ENCODE results near the gene ISY1. TPM values are rescaled to one million over a fixed set of nuclear protein-coding genes. Genes with fewer than 3 reads are reported as not detected.
"Not testable (repeated sequence)": the region's sequence is repeated elsewhere in the genome, so short reads cannot be mapped to it uniquely, and the experiment has no call there.

Gene ISY1
- total and polyA plus RNA-seq, 2 donors, result 32.6 to 34.8 TPM

DNA sequence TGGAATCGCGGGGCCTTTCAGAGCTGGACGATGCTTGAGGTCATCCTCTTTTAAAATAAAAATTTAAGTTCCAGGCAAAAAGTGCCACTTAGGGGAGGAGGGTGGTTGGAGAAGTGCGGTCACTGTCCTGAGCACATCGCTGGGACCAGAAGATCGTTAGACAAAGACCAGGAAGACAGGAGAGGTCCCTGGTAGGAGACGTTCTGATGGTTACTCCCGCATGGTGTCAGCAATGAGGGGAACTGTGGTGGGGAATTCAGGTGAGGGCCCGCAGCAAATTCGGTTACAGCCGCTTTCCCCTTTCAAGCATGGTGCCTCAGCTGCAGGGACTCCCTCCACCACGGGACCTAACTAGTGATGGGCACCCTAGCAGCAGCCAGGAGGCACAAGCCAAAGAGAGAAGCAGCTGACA lies 1.0 kb upstream of the ISY1 start:
- DNase-seq (ENCODE audit: low read depth in 6 of 9, low spot score in 9 of 9), result peak in 3 of 9 donors; percentile 13 to 36 (median 17)

DNA sequence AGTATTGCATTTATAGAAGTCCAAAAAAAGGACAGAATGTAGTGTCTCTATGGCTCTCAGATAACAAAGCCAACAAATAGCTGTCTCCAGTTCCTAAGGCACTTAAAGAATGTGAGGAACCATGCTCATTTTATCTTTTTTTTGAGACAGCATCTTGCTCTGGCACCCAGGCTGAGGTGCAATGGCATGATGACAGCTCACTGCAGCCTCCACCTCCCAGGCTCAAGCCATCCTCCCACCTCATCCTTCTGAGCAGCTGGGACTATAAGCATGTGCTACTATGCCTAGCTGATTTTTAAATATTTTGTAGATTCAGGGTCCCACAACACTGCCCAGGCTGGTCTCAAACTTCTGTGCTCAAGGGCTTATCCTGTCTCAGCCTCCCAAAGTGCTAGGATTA lies 16.1 kb downstream of the ISY1 start:
- Histone ChIP-seq H3K27me3 (ENCODE audit: control insufficient read depth in 2 of 2, insufficient read depth in 1 of 2, low read length in 1 of 2) (no peaks in the 10 kb centered on the region), H3K36me3 (ENCODE audit: control insufficient read depth in 2 of 2, insufficient read depth in 2 of 2, low read length in 1 of 2) (peaks cover 37 to 64% of the 10 kb centered on the region in 2 donors), H3K27ac (ENCODE audit: low read depth in 1 of 2, low read length in 1 of 2) (no peak overlapping the region), H3K9me3 (ENCODE audit: control insufficient read depth in 2 of 2, insufficient read depth in 1 of 2, low read length in 1 of 2) (no peaks in the 10 kb centered on the region), H3K4me3 (ENCODE audit: low read length in 2 of 2) (no peak overlapping the region), H3K4me1 (ENCODE audit: control insufficient read depth in 2 of 2, insufficient read depth in 2 of 2, low read length in 2 of 2) (no peaks in the 10 kb centered on the region)
- DNase-seq (ENCODE audit: low read depth in 6 of 9, low spot score in 9 of 9), result no peak

More for the DNA sequence above, 1.0 kb upstream of the ISY1 start:
- Histone ChIP-seq H3K4me3 (ENCODE audit: low read length in 2 of 2) (peak overlapping the region; percentile 87 to 95), H3K27ac (ENCODE audit: low read depth in 1 of 2, low read length in 1 of 2) (peak overlapping the region; percentile 95 to 98), H3K36me3 (ENCODE audit: control insufficient read depth in 2 of 2, insufficient read depth in 2 of 2, low read length in 1 of 2) (peaks cover 24 to 40% of the 10 kb centered on the region in 2 donors), H3K27me3 (ENCODE audit: control insufficient read depth in 2 of 2, insufficient read depth in 1 of 2, low read length in 1 of 2) (no peaks in the 10 kb centered on the region), H3K4me1 (ENCODE audit: control insufficient read depth in 2 of 2, insufficient read depth in 2 of 2, low read length in 2 of 2) (peaks cover 13 to 17% of the 10 kb centered on the region in 2 donors), H3K9me3 (ENCODE audit: control insufficient read depth in 2 of 2, insufficient read depth in 1 of 2, low read length in 1 of 2) (no peaks in the 10 kb centered on the region)
- WGBS, result 3% methylated on average over 12 of the region's 12 CpGs

DNA sequence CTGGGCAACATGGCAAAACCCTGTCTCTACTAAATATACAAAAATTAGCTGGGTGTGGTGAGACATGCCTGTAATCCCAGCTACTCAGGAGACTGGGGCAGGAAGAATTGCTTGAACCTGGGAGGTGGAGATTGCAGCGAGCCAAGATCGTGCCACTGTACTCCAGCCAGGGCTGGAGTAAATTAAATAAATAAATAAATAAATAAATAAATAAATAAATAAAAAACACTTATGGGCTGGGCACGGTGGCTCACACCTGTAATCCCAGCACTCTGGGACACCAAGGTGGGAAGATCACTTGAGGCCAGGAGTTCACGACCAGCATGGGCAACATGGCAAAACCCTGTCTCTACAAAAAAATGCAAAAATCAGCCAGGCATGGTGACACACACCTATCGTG lies 19.9 kb downstream of the ISY1 start:
- H3K9me3 ChIP-seq (ENCODE audit: control insufficient read depth in 2 of 2, insufficient read depth in 1 of 2, low read length in 1 of 2); H3K4me3 ChIP-seq (ENCODE audit: low read length in 2 of 2); DNase-seq (ENCODE audit: low read depth in 6 of 9, low spot score in 9 of 9); H3K27ac ChIP-seq (ENCODE audit: low read depth in 1 of 2, low read length in 1 of 2); H3K4me1 ChIP-seq (ENCODE audit: control insufficient read depth in 2 of 2, insufficient read depth in 2 of 2, low read length in 2 of 2); H3K27me3 ChIP-seq (ENCODE audit: control insufficient read depth in 2 of 2, insufficient read depth in 1 of 2, low read length in 1 of 2): not testable (repeated sequence)
- WGBS, result 98% methylated on average over 5 of the region's 5 CpGs
- peaks cover 45 to 65% of the 10 kb centered on the region in 2 donors for H3K36me3 ChIP-seq (ENCODE audit: control insufficient read depth in 2 of 2, insufficient read depth in 2 of 2, low read length in 1 of 2)

DNA sequence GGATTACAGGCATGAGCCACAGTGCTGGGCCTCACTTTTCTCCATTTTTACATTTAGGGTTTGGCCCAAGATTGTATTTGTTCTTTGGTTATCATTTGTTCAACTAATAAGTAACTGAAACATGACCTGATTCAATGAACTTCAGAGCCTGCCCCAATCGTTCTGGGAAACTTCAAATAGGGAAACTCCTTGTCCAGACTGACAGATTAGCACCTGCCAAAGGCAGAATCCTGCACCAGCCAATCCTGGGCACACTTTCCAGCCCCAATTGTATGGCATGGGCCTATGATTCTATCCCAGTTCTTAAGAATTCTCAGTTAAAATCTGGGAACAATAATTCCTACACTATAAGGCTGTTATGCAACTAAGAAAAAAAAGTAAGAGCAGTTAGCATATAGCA lies 21.0 kb downstream of the ISY1 start:
- H3K4me1 ChIP-seq (ENCODE audit: control insufficient read depth in 2 of 2, insufficient read depth in 2 of 2, low read length in 2 of 2), result no peaks in the 10 kb centered on the region
- H3K27ac ChIP-seq (ENCODE audit: low read depth in 1 of 2, low read length in 1 of 2), result no peak overlapping the region
- no peaks in the 10 kb centered on the region for H3K9me3 ChIP-seq (ENCODE audit: control insufficient read depth in 2 of 2, insufficient read depth in 1 of 2, low read length in 1 of 2)
- WGBS, result 88% methylated on average over 1 of the region's 1 CpG
- H3K4me3 ChIP-seq (ENCODE audit: low read length in 2 of 2), result no peak overlapping the region
- peaks cover 42 to 62% of the 10 kb centered on the region in 2 donors for H3K36me3 ChIP-seq (ENCODE audit: control insufficient read depth in 2 of 2, insufficient read depth in 2 of 2, low read length in 1 of 2)
- no peaks in the 10 kb centered on the region for H3K27me3 ChIP-seq (ENCODE audit: control insufficient read depth in 2 of 2, insufficient read depth in 1 of 2, low read length in 1 of 2)
- no peak for DNase-seq (ENCODE audit: low read depth in 6 of 9, low spot score in 9 of 9)

DNA sequence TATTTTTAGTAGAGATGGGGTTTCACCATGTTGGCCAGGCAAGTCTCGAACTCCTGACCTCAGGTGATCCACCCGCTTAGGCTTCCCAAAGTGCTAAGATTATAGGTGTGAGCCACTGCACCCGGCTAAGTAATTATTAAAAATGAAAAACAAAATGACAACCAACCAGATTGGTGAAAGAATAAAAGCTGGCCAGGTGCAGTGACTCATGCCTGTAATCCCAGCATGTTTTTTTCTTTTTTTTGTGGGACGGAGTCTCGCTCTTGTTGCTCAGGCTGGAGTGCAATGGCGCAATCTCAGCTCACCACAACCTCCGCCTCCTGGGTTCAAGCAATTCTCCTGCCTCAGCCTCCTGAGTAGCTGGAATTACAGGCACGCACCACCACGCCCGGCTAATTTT lies 24.6 kb downstream of the ISY1 start:
- H3K4me3 ChIP-seq (ENCODE audit: low read length in 2 of 2); H3K27me3 ChIP-seq (ENCODE audit: control insufficient read depth in 2 of 2, insufficient read depth in 1 of 2, low read length in 1 of 2); H3K9me3 ChIP-seq (ENCODE audit: control insufficient read depth in 2 of 2, insufficient read depth in 1 of 2, low read length in 1 of 2); H3K27ac ChIP-seq (ENCODE audit: low read depth in 1 of 2, low read length in 1 of 2); H3K4me1 ChIP-seq (ENCODE audit: control insufficient read depth in 2 of 2, insufficient read depth in 2 of 2, low read length in 2 of 2); DNase-seq (ENCODE audit: low read depth in 6 of 9, low spot score in 9 of 9): not testable (repeated sequence)
- peaks cover 65 to 76% of the 10 kb centered on the region in 2 donors for H3K36me3 ChIP-seq (ENCODE audit: control insufficient read depth in 2 of 2, insufficient read depth in 2 of 2, low read length in 1 of 2)
- 99% methylated on average over 10 of the region's 10 CpGs for WGBS

DNA sequence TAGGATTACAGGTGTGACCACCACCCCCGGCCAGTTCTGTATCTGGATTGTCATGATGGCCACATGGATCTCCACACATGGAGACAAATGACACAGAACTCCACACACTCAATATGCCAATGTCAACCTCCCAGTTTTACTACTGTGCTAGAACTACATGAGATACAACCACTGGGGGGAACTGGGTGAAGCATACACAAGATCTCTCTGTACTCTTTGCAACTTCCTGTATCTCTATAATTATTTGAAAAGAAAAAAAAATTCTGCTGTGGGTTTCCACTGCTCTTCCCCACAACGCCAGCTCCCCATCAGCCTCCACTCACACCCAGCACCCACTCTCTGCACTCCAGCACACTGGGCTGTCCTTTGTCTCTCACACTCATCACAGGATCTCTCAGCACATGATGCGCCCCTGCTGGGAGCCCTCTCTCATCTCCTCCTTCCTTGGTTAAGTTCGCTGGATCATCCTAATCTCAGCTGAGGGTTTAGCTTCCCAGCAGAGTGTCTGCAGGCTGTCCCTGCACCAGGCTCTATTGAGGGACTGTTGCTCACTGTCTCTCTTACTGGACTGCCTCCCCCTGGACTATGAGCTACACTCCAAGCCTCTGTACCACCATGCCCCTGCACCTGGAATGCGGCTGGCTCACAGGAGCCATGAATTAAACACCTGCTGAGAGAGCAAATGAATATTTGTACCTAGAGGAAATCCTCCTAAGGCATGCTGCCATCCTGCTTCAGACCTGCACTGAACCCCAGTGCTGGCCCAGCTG lies 28.6 kb downstream of the ISY1 start:
- peaks cover 79 to 88% of the 10 kb centered on the region in 2 donors for H3K36me3 ChIP-seq (ENCODE audit: control insufficient read depth in 2 of 2, insufficient read depth in 2 of 2, low read length in 1 of 2)
- no peaks in the 10 kb centered on the region for H3K9me3 ChIP-seq (ENCODE audit: control insufficient read depth in 2 of 2, insufficient read depth in 1 of 2, low read length in 1 of 2)
- WGBS, result 96% methylated on average over 5 of the region's 5 CpGs
- H3K4me3 ChIP-seq (ENCODE audit: low read length in 2 of 2), result no peak overlapping the region
- no peaks in the 10 kb centered on the region for H3K4me1 ChIP-seq (ENCODE audit: control insufficient read depth in 2 of 2, insufficient read depth in 2 of 2, low read length in 2 of 2)
- DNase-seq (ENCODE audit: low read depth in 6 of 9, low spot score in 9 of 9), result no peak
- H3K27me3 ChIP-seq (ENCODE audit: control insufficient read depth in 2 of 2, insufficient read depth in 1 of 2, low read length in 1 of 2), result no peaks in the 10 kb centered on the region
- no peak overlapping the region for H3K27ac ChIP-seq (ENCODE audit: low read depth in 1 of 2, low read length in 1 of 2)

DNA sequence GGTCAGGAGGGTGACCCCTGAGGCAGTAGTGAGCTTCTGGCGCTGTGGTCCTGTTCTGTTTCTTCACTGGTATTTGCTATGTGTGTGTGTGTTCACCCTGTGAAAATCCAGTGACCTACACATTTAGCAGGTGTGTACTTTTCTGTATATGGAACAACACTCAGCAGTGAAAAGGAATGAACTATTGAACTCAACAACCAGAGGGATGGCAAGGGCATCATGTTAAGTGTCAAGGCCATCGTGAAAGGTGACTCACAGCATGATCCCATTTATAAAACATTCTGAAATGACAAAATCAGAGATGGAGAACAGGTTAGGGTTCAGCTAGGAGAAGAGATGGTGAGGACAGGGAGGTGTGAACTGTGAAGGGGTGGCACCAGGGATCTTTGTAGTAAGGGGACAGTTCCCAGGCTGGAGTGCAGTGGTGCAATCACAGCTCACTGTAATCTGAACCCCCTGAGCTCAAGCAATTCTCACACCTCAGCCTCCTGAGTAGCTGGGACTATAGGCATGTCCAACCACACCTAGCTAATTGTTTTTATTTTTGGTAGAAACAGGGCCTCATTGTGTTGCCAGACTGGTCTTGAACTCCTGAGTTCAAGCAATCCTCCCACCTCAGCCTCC lies 29.3 kb downstream of the ISY1 start:
- Histone ChIP-seq H3K27me3 (ENCODE audit: control insufficient read depth in 2 of 2, insufficient read depth in 1 of 2, low read length in 1 of 2) (no peaks in the 10 kb centered on the region), H3K36me3 (ENCODE audit: control insufficient read depth in 2 of 2, insufficient read depth in 2 of 2, low read length in 1 of 2) (peaks cover 84 to 85% of the 10 kb centered on the region in 2 donors), H3K27ac (ENCODE audit: low read depth in 1 of 2, low read length in 1 of 2) (no peak overlapping the region), H3K4me1 (ENCODE audit: control insufficient read depth in 2 of 2, insufficient read depth in 2 of 2, low read length in 2 of 2) (no peaks in the 10 kb centered on the region), H3K9me3 (ENCODE audit: control insufficient read depth in 2 of 2, insufficient read depth in 1 of 2, low read length in 1 of 2) (no peaks in the 10 kb centered on the region), H3K4me3 (ENCODE audit: low read length in 2 of 2) (no peak overlapping the region)
- WGBS, result 96% methylated on average over 2 of the region's 2 CpGs
- no peak for DNase-seq (ENCODE audit: low read depth in 6 of 9, low spot score in 9 of 9)

DNA sequence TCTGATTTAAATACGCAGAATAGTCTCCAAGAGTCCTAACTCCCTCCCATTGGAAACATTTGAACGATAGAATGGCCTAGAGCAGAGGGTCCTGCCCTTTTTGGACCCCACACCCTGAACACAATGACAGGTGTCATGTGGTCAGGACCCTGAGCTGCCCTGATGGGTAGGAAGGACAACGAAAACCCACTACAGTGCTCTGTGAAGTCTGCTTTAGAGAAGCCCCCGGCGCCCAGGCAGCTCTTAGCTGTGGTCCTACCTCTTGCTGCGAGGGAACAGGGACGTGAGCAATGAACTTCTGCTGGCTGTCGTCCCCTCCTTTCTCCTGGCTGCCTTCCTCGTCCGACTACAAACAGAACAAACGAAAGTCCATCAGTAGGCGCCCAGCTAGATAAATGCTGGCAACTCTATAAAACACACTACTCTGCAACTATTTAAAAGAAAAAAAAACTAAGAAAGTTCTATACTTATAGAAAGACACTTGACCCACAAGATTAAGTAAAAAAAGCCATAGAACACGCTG lies 30.5 kb downstream of the ISY1 start:
- 99% methylated on average over 13 of the region's 13 CpGs for WGBS
- Histone ChIP-seq H3K9me3 (ENCODE audit: control insufficient read depth in 2 of 2, insufficient read depth in 1 of 2, low read length in 1 of 2) (no peaks in the 10 kb centered on the region), H3K27me3 (ENCODE audit: control insufficient read depth in 2 of 2, insufficient read depth in 1 of 2, low read length in 1 of 2) (no peaks in the 10 kb centered on the region), H3K4me3 (ENCODE audit: low read length in 2 of 2) (no peak overlapping the region), H3K4me1 (ENCODE audit: control insufficient read depth in 2 of 2, insufficient read depth in 2 of 2, low read length in 2 of 2) (no peaks in the 10 kb centered on the region), H3K36me3 (ENCODE audit: control insufficient read depth in 2 of 2, insufficient read depth in 2 of 2, low read length in 1 of 2) (peaks cover 78 to 89% of the 10 kb centered on the region in 2 donors), H3K27ac (ENCODE audit: low read depth in 1 of 2, low read length in 1 of 2) (no peak overlapping the region)
- DNase-seq (ENCODE audit: low read depth in 6 of 9, low spot score in 9 of 9), result no peak

DNA sequence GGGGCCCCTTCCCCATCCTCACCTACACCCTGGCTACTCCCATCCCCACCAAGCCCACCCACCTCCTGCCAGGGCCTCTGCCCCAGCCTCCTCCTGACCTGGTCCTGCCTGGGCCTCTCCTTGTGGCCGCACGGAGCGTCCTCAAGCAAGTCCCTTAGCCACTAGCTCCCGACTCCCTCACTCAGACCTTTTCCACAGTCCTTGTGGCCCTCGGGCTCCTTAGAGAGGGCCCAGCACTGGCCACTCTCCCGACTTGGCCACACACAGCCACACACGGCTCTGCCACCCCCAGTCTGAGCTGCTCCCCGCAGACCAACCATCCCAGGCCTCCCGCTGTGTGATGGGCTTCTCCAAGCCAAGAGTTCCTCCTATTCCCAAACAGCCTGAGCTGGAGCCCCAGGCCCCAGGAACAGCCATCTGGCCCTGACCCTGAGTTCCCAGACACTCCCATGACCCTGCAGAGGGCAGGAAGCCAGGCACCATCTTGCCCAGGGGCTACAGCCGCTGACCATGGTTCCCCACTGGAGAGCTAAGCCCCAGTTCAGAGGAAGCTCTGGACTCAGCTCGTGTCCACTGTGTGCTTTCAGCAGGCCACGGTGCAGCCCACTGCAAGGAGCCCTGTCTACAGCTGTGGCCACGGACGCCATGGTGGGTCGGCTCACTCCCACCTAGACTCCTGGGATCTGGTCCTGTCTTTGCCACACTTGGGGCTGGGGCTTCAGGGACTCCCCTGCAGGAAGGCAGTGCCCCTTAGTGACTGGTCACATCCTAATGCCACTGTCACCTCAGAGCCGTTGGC lies 32.3 kb downstream of the ISY1 start:
- no peaks in the 10 kb centered on the region for H3K27me3 ChIP-seq (ENCODE audit: control insufficient read depth in 2 of 2, insufficient read depth in 1 of 2, low read length in 1 of 2)
- H3K4me1 ChIP-seq (ENCODE audit: control insufficient read depth in 2 of 2, insufficient read depth in 2 of 2, low read length in 2 of 2), result no peaks in the 10 kb centered on the region
- WGBS, result 96% methylated on average over 16 of the region's 16 CpGs
- peaks cover 61 to 72% of the 10 kb centered on the region in 2 donors for H3K36me3 ChIP-seq (ENCODE audit: control insufficient read depth in 2 of 2, insufficient read depth in 2 of 2, low read length in 1 of 2)
- no peak overlapping the region for H3K27ac ChIP-seq (ENCODE audit: low read depth in 1 of 2, low read length in 1 of 2)
- H3K9me3 ChIP-seq (ENCODE audit: control insufficient read depth in 2 of 2, insufficient read depth in 1 of 2, low read length in 1 of 2), result no peaks in the 10 kb centered on the region
- DNase-seq (ENCODE audit: low read depth in 6 of 9, low spot score in 9 of 9), result no peak
- no peak overlapping the region for H3K4me3 ChIP-seq (ENCODE audit: low read length in 2 of 2)

Measured in thymus (tissue), 11 donors.